IMR-90 (cell line): ENCODE results near the gene LHPP. TPM values are rescaled to one million over a fixed set of nuclear protein-coding genes. Genes with fewer than 3 reads are reported as not detected.

Source experiments
- ATAC-seq: fragments of 200-7000 bp; cut with Tn5 transposase; 2 replicates; pipeline ENCODE4 v1.9.1; 2020; ENCODE audit warnings: low read depth, mild to moderate bottlenecking, moderate library complexity
- BruUV-seq: library from RNA; stranded (reverse); fragments of 400-500 nt; replicated peaks from 2 replicates; lab custom pipeline; 2021; lab: Mats Ljungman, UMichigan
- CTCF ChIA-PET: fragments of 300-600 bp; formaldehyde crosslinking; extraction: SDS; loops from one replicate; lab custom pipeline; 2021; ENCODE audit warnings: antibody characterized with exemption; lab: Yijun Ruan, JAX
- POLR2A ChIA-PET: fragments of 300-600 bp; sonication (Branson Sonifier 250); formaldehyde crosslinking; loops from one replicate; lab custom pipeline; 2022; ENCODE audit warnings: antibody characterized with exemption; ENCODE audit not compliant: unreplicated experiment; lab: Charles Lee
- DNase-seq: peaks from one replicate; pipeline ENCODE4 v3.0.0; 2013
- H2AFZ ChIP-seq: replicated peaks from 2 replicates; pipeline ENCODE3; 2013; ENCODE audit warnings: low read length, mild to moderate bottlenecking; ENCODE audit not compliant: poor library complexity
- H2AK5ac ChIP-seq: 2 replicates; pipeline ENCODE4 v1.6.1; 2013; ENCODE audit warnings: low read depth, low read length, inconsistent platforms
- H2AK9ac ChIP-seq: replicated peaks from 2 replicates; pipeline ENCODE3; 2013; ENCODE audit warnings: mild to moderate bottlenecking, low read depth, low read length, moderate library complexity; ENCODE audit not compliant: poor library complexity
- H2BK120ac ChIP-seq: 2 replicates; pipeline ENCODE4 v1.6.1; 2013; ENCODE audit warnings: low read depth, low read length, inconsistent platforms
- H2BK15ac ChIP-seq: 3 replicates; pipeline ENCODE4 v1.6.1; 2013; ENCODE audit warnings: low read depth, low read length, inconsistent platforms
- H2BK20ac ChIP-seq: 2 replicates; pipeline ENCODE4 v1.6.1; 2013; ENCODE audit warnings: low read depth, mild to moderate bottlenecking, inconsistent platforms, low read length, moderate library complexity
- H2BK5ac ChIP-seq: 2 replicates; pipeline ENCODE4 v1.6.1; 2013; ENCODE audit warnings: mild to moderate bottlenecking, low read depth, low read length, inconsistent platforms; ENCODE audit not compliant: poor library complexity, severe bottlenecking
- H3K14ac ChIP-seq: replicated peaks from 2 replicates; pipeline ENCODE4 v1.6.1; 2013; ENCODE audit warnings: low read depth, low read length, inconsistent platforms
- H3K18ac ChIP-seq: 2 replicates; pipeline ENCODE4 v1.6.1; 2013; ENCODE audit warnings: low read depth, low read length, control low read depth
- H3K23ac ChIP-seq: 2 replicates; pipeline ENCODE4 v1.6.1; 2013; ENCODE audit warnings: low read depth, low read length, inconsistent platforms
- H3K27ac ChIP-seq: 2 replicates; pipeline ENCODE4 v1.5.1; 2013; ENCODE audit warnings: mild to moderate bottlenecking, control low read depth, low read length; ENCODE audit not compliant: insufficient read depth
- H3K27me3 ChIP-seq: 2 replicates; pipeline ENCODE4 v1.6.1; 2013; ENCODE audit warnings: low read length; ENCODE audit not compliant: control insufficient read depth, insufficient read depth
- H3K36me3 ChIP-seq: 2 replicates; pipeline ENCODE4 v1.6.1; 2013; ENCODE audit warnings: low read length, mixed read lengths; ENCODE audit not compliant: control insufficient read depth, insufficient read depth
- H3K4ac ChIP-seq: 2 replicates; pipeline ENCODE4 v1.6.1; 2013; ENCODE audit warnings: low read depth, low read length, inconsistent platforms
- H3K4me1 ChIP-seq: 2 replicates; pipeline ENCODE4 v1.6.1; 2013; ENCODE audit warnings: low read length, mixed read lengths; ENCODE audit not compliant: control insufficient read depth, insufficient read depth
- H3K4me2 ChIP-seq: 2 replicates; pipeline ENCODE4 v1.6.1; 2013; ENCODE audit warnings: low read depth, mild to moderate bottlenecking, control low read depth, low read length, moderate library complexity
- H3K4me3 ChIP-seq: 2 replicates; pipeline ENCODE4 v1.5.1; 2013; ENCODE audit warnings: low read depth, mild to moderate bottlenecking, control low read depth, low read length, moderate library complexity; ENCODE audit not compliant: insufficient read depth
- H3K56ac ChIP-seq: 2 replicates; pipeline ENCODE4 v1.6.1; 2013; ENCODE audit warnings: low read length, inconsistent platforms; ENCODE audit not compliant: insufficient read depth; ENCODE audit errors: extremely low read depth
- H3K79me1 ChIP-seq, 2 experiments: 2 replicates each; pipeline ENCODE4 v1.6.1; 2013; ENCODE audit warnings: low read length in 2 of 2, inconsistent platforms in 1 of 2, low read depth in 1 of 2
- H3K9ac ChIP-seq: 2 replicates; pipeline ENCODE4 v1.6.1; 2013; ENCODE audit warnings: low read depth, low read length, control low read depth
- H3K9me1 ChIP-seq: 2 replicates; pipeline ENCODE4 v1.6.1; 2013; ENCODE audit warnings: low read length, inconsistent platforms; ENCODE audit not compliant: insufficient read depth
- H3K9me3 ChIP-seq: 2 replicates; pipeline ENCODE4 v1.6.1; 2013; ENCODE audit warnings: low read length; ENCODE audit not compliant: control insufficient read depth, insufficient read depth
- H4K20me1 ChIP-seq: 2 replicates; pipeline ENCODE4 v1.6.1; 2013; ENCODE audit warnings: low read length, inconsistent platforms; ENCODE audit not compliant: insufficient read depth
- H4K5ac ChIP-seq: 2 replicates; pipeline ENCODE4 v1.6.1; 2013; ENCODE audit warnings: mild to moderate bottlenecking, low read depth, low read length, control low read depth
- H4K8ac ChIP-seq, 2 experiments: 2 replicates each; pipeline ENCODE4 v1.6.1; 2013; ENCODE audit warnings: low read depth in 2 of 2, low read length in 2 of 2, control low read depth in 1 of 2, inconsistent platforms in 1 of 2
- H4K91ac ChIP-seq: 2 replicates; pipeline ENCODE4 v1.6.1; 2013; ENCODE audit warnings: low read depth, low read length, inconsistent platforms; ENCODE audit not compliant: insufficient read depth
- BHLHE40 ChIP-seq: fragments of 150-350 bp; IDR thresholded peaks from 2 replicates; pipeline ENCODE4 v1.6.1; 2016; ENCODE audit warnings: mild to moderate bottlenecking, low read depth, low read length
- CEBPB ChIP-seq: IDR thresholded peaks from 2 replicates; pipeline ENCODE4 v1.6.1; 2012; ENCODE audit warnings: low read depth, low read length, improper control_type of control experiment
- CHD1 ChIP-seq: IDR thresholded peaks from 2 replicates; pipeline ENCODE4 v1.6.1; 2012; ENCODE audit warnings: low read depth, low read length, improper control_type of control experiment
- CTCF ChIP-seq: conservative IDR thresholded peaks from 2 replicates; pipeline ENCODE4 v1.5.1; 2012; ENCODE audit warnings: mild to moderate bottlenecking, low read depth, low read length, improper control_type of control experiment
- ELK1 ChIP-seq: fragments of 150-350 bp; IDR thresholded peaks from 2 replicates; pipeline ENCODE4 v1.6.1; 2016; ENCODE audit warnings: low read depth, mild to moderate bottlenecking, low read length, moderate library complexity, borderline replicate concordance
- FOS ChIP-seq: fragments of 150-350 bp; IDR thresholded peaks from 2 replicates; pipeline ENCODE4 v1.6.1; 2016; ENCODE audit warnings: low read depth, low read length
- MAFK ChIP-seq: IDR thresholded peaks from 2 replicates; pipeline ENCODE4 v1.6.1; 2012; ENCODE audit warnings: low read depth, low read length, improper control_type of control experiment
- MAZ ChIP-seq: IDR thresholded peaks from 2 replicates; pipeline ENCODE4 v1.6.1; 2012; ENCODE audit warnings: low read depth, mild to moderate bottlenecking, low read length, improper control_type of control experiment, moderate library complexity, borderline replicate concordance
- MXI1 ChIP-seq: IDR thresholded peaks from 2 replicates; pipeline ENCODE4 v1.6.1; 2012; ENCODE audit warnings: low read depth, mild to moderate bottlenecking, low read length, moderate library complexity, borderline replicate concordance
- NFE2L2 ChIP-seq: fragments of 150-350 bp; IDR thresholded peaks from 2 replicates; pipeline ENCODE4 v1.6.1; 2016; ENCODE audit warnings: low read depth, mild to moderate bottlenecking, low read length
- POLR2A ChIP-seq: IDR thresholded peaks from 2 replicates; pipeline ENCODE4 v1.6.1; 2012; ENCODE audit warnings: mild to moderate bottlenecking, low read depth, low read length
- RAD21 ChIP-seq: IDR thresholded peaks from 2 replicates; pipeline ENCODE4 v1.6.1; 2012; ENCODE audit warnings: low read length, improper control_type of control experiment
- RCOR1 ChIP-seq: IDR thresholded peaks from 2 replicates; pipeline ENCODE4 v1.6.1; 2012; ENCODE audit warnings: mild to moderate bottlenecking, low read length, improper control_type of control experiment; ENCODE audit not compliant: insufficient replicate concordance
- RFX5 ChIP-seq: IDR thresholded peaks from 2 replicates; pipeline ENCODE4 v1.8.0; 2012; ENCODE audit warnings: low read depth, mild to moderate bottlenecking, low read length, moderate library complexity
- SMC3 ChIP-seq: fragments of 150-350 bp; IDR thresholded peaks from 2 replicates; pipeline ENCODE4 v1.6.1; 2016; ENCODE audit warnings: low read depth, mild to moderate bottlenecking, antibody characterized with exemption, low read length, moderate library complexity
- USF2 ChIP-seq: fragments of 150-350 bp; IDR thresholded peaks from 2 replicates; pipeline ENCODE4 v1.6.1; 2017; ENCODE audit warnings: mild to moderate bottlenecking, antibody characterized with exemption, low read length, low read depth
- WGBS, 2 experiments: methylation state at CpG; one replicate each; pipeline versions ENCODE4 v1.1.5 to v1.1.7; 2013; ENCODE audit warnings: missing lambda C conversion rate in 2 of 2; ENCODE audit not compliant: insufficient read length in 1 of 2; ENCODE audit errors: extremely low coverage in 2 of 2; 5-methylcytosine and 5-hydroxymethylcytosine counted together
- dilution Hi-C: fragments of 300-500 bp; cut with HindIII; formaldehyde crosslinking; loops from one replicate; pipeline ENCODE4 v1.14.3; 2018; ENCODE audit warnings: low sequenced_read_pairs; ENCODE audit not compliant: unreplicated experiment
- in situ Hi-C: fragments of 300-500 bp; cut with MboI; formaldehyde crosslinking; loops from 3 replicates; pipeline ENCODE4 v1.14.3; 2019; ENCODE audit warnings: low sequenced_read_pairs, inconsistent platforms, mixed read lengths
- intact Hi-C: fragments of 100-400 bp; cut with micrococcal nuclease; formaldehyde crosslinking; loops from 2 replicates; pipeline ENCODE4 v1.10.0; 2022
- polyA plus RNA-seq, 3 experiments: library from polyadenylated mRNA; depleted of rRNA; stranded (reverse); fragments of >200 nt; gene quantifications; 2 replicates each; pipeline ENCODE4 v1.2.3, GENCODE V29; 2012; ENCODE audit warnings: low replicate concordance in 1 of 3
- total RNA-seq: library from RNA; depleted of rRNA; stranded (reverse); fragments of >200 nt; gene quantifications from 2 replicates; pipeline ENCODE4 v1.2.3, GENCODE V29; 2012

The LHPP gene
- total and polyA plus RNA-seq, 2 of the 4 experiments (the other 2 are of a cell fraction): 2.7 to 8.3 TPM

DNA sequence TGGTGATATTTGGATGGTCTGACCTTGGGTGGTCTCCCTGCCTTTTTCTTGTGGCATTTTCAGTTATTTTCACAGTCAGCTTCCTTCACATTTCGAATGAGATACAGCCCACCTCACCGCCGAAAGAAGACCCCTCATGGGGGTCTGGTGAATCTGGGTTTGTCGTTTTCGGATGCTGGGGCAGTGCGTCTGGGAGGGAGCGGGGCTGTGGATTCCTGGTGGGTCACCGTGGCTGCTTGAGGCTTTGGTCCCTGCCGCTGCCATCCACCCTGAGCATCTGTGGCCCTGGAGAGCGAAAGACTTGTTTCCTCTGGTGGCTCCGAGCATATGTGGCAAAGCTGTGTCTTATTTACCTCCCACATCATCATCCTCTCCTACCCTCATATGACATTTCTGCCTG is 43.1 kb downstream of the LHPP start:
- Histone ChIP-seq H3K27me3 (no peaks in the 10 kb centered on the region), H3K4me3 (no peak overlapping the region), H3K9me1 (no peaks in the 10 kb centered on the region), H2BK20ac (no peak overlapping the region), H4K91ac (no peak overlapping the region), H3K9me3 (0 out of 2 replicates have a peak, but pooled peaks cover 2% of the 10 kb centered on the region), H2AK9ac (no peak overlapping the region), H3K4ac (no peak overlapping the region), H2AK5ac (no peak overlapping the region), H2BK15ac (no peak overlapping the region), H4K20me1 (no peaks in the 10 kb centered on the region), H3K4me1 (no peaks in the 10 kb centered on the region), H2AFZ (no peak overlapping the region), H3K14ac (no peak overlapping the region), H3K27ac (no peak overlapping the region), H4K8ac (no peak overlapping the region), H2BK5ac (no peak overlapping the region), H3K56ac (no peak overlapping the region), H3K9ac (no peak overlapping the region), H3K36me3 (no peaks in the 10 kb centered on the region), H3K79me1 (no peaks in the 10 kb centered on the region), H4K5ac (no peak overlapping the region), H3K23ac (no peak overlapping the region), H2BK120ac (no peak overlapping the region), H3K4me2 (no peak overlapping the region), H3K18ac (no peak overlapping the region)
- 83% methylated on average over 7 of the region's 11 CpGs; no CpG with 5 or more reads in 1 of the 2 experiments for WGBS, 2 experiments
- intact Hi-C loops: no loop called here
- ChIA-PET POLR2A (interaction anchor here (0.7 kb wide), 1 partner anchor 43 kb away, joined by 3 read pairs; the partner anchor contains the start of gene LHPP), CTCF (no interaction called here)
- ATAC-seq (no peak), DNase-seq (no peak)
- BruUV-seq: no TSS peak
- in situ Hi-C loops: no loop called here
- TF ChIP-seq FOS (no peak), SMC3 (no peak), CHD1 (no peak), ELK1 (no peak), RCOR1 (no peak), MAFK (no peak), MAZ (no peak), BHLHE40 (no peak), POLR2A (no peak), NFE2L2 (no peak), CTCF (no peak), RFX5 (no peak), USF2 (no peak), MXI1 (no peak), CEBPB (no peak), RAD21 (no peak)
- dilution Hi-C loops: no loop called here
